Measurements from ENCODE around the gene UFC1. TPM values are rescaled to one million over a fixed set of nuclear protein-coding genes. Genes with fewer than 3 reads are reported as not detected.

UFC1 gene
- total RNA-seq, 1 experiment from 2014 or later = 63.7 TPM

- no TSS peak for BruUV-seq (replicated peaks)
- Histone ChIP-seq H3K9ac (ENCODE audit: low read length) (peak overlapping the region; percentile 97), H3K9me3 (ENCODE audit: control insufficient read depth in 1 of 2, insufficient read depth in 1 of 2, low read depth in 1 of 2, low read length in 2 of 2) (no peaks in the 10 kb centered on the region), H3K79me2 (ENCODE audit: insufficient read depth, low read length) (peaks cover 16% of the 10 kb centered on the region; the same call in 1 of the 2 replicates), H3K4me3 (replicated peaks in 1 of 2; ENCODE audit: low read depth in 1 of 2, low read length in 2 of 2) (peak overlapping the region; percentile 77 to 91), H2AFZ (ENCODE audit: low read depth, low read length, poor library complexity, severe bottlenecking) (no peak overlapping the region), H3K9me2 (ENCODE audit: insufficient read depth) (no peaks in the 10 kb centered on the region), H3K27ac (ENCODE audit: low read depth, low read length) (peak overlapping the region; percentile 53), H3K4me1 (ENCODE audit: control insufficient read depth in 1 of 2, insufficient read depth in 2 of 2, low read length in 2 of 2) (peaks cover 8 to 26% of the 10 kb centered on the region in 2 experiments; a peak in 2 of 4 replicates), H3K4me2 (ENCODE audit: low read length) (peak overlapping the region; percentile 90), H4K20me1 (ENCODE audit: insufficient read depth) (no peaks in the 10 kb centered on the region), H3K27me3 (ENCODE audit: insufficient read depth, low read length) (no peaks in the 10 kb centered on the region), H3K36me3 (ENCODE audit: control insufficient read depth in 1 of 2, insufficient read depth in 2 of 2, low read length in 2 of 2) (peaks cover 0 to 16% of the 10 kb centered on the region in 2 experiments; a peak in 1 of 4 replicates)
- DNase-seq (ENCODE audit: low read depth, low spot score) (no peak), ATAC-seq (no peak)
- TF ChIP-seq SP1 (IDR thresholded peaks at IDR 0.05; ENCODE audit: low read depth) (no peak), RAD21 (IDR thresholded peaks at IDR 0.05; ENCODE audit: low read depth) (no peak), SRF (IDR thresholded peaks at IDR 0.05; ENCODE audit: low read depth) (no peak), EZH2phosphoT487 (IDR thresholded peaks at IDR 0.05; ENCODE audit: borderline replicate concordance) (no peak), ZFX (IDR thresholded peaks at IDR 0.05) (no peak), ZNF274 (IDR thresholded peaks at IDR 0.05; ENCODE audit: low read depth, low read length) (no peak), TCF7L2 (IDR thresholded peaks at IDR 0.05; ENCODE audit: borderline replicate concordance, extremely low read depth, insufficient read depth, insufficient read length) (no peak), ZBTB33 (IDR thresholded peaks at IDR 0.05; ENCODE audit: extremely low read depth, insufficient replicate concordance, low read length) (no peak), EGR1 (IDR thresholded peaks at IDR 0.05; ENCODE audit: low read depth) (no peak), CBX3 (IDR thresholded peaks at IDR 0.05; ENCODE audit: low read depth) (no peak), POLR2A (IDR thresholded peaks at IDR 0.05; ENCODE audit: borderline replicate concordance, extremely low read depth, insufficient read depth, insufficient read length) (no peak), YY1 (IDR thresholded peaks at IDR 0.05; ENCODE audit: extremely low read depth, insufficient replicate concordance, low read depth, low read length) (no peak), FOSL1 (IDR thresholded peaks at IDR 0.05; ENCODE audit: low read depth) (no peak), MAX (IDR thresholded peaks at IDR 0.05) (no peak), CTCF (IDR thresholded peaks at IDR 0.05 in 2 of 3, conservative IDR thresholded peaks at IDR 0.05 in 1 of 3; ENCODE audit: borderline replicate concordance in 1 of 3, insufficient read depth in 1 of 3, low read depth in 2 of 3, low read length in 2 of 3) (no peak), EZH2 (IDR thresholded peaks at IDR 0.05) (no peak), POLR2AphosphoS5 (IDR thresholded peaks at IDR 0.05; ENCODE audit: low read depth, low read length) (no peak), ATF3 (IDR thresholded peaks at IDR 0.05) (no peak), REST (IDR thresholded peaks at IDR 0.05; ENCODE audit: low read depth) (no peak)
- POLR2A ChIA-PET = interaction anchor here (0.6 to 1.5 kb wide), 3 partner anchors 7 to 175 kb away, joined by 4 to 6 read pairs (median 4); partner anchors contain the start of genes DEDD and PPOX
- CTCF ChIA-PET = no interaction called here
- intact Hi-C loops (cut with micrococcal nuclease) = no loop called here
- RAD21 ChIA-PET (ENCODE audit: low non-redundant PET in 1 of 2, low total read pairs in 2 of 2, uncharacterized antibody in 2 of 2, unreplicated experiment in 2 of 2) = no interaction called here
These were observed 4.7 kb downstream of the UFC1 start for GRCh38 chr1:161158316-161159010.
